Liver (tissue), 3 donors: ENCODE measurements around the gene SULT1A3.
"Not testable (repeated sequence)": the region's sequence is repeated elsewhere in the genome, so short reads cannot be mapped to it uniquely, and the experiment has no call there.

Experiments used
- HNF4A ChIP-seq, 2 donors: conservative IDR thresholded peaks; 2 replicates each; pipeline ENCODE4 v1.6.1; 2016; ENCODE audit warnings: antibody characterized with exemption in 2 of 2, mild to moderate bottlenecking in 2 of 2
- TF ChIP-seq, protein P1 (sequence below): fragments of 150-350 bp; IDR thresholded peaks from 2 replicates; pipeline ENCODE4 v1.5.1; 2017; ENCODE audit warnings: improper control_type of control experiment, low read depth, low read length; ENCODE audit not compliant: missing input control
- TF ChIP-seq, protein P2 (sequence below): IDR thresholded peaks from 2 replicates; pipeline ENCODE4 v1.6.1; 2016; ENCODE audit warnings: antibody characterized with exemption, mild to moderate bottlenecking
- donor health status: healthy.
- donor health status: healthy.

DNA sequence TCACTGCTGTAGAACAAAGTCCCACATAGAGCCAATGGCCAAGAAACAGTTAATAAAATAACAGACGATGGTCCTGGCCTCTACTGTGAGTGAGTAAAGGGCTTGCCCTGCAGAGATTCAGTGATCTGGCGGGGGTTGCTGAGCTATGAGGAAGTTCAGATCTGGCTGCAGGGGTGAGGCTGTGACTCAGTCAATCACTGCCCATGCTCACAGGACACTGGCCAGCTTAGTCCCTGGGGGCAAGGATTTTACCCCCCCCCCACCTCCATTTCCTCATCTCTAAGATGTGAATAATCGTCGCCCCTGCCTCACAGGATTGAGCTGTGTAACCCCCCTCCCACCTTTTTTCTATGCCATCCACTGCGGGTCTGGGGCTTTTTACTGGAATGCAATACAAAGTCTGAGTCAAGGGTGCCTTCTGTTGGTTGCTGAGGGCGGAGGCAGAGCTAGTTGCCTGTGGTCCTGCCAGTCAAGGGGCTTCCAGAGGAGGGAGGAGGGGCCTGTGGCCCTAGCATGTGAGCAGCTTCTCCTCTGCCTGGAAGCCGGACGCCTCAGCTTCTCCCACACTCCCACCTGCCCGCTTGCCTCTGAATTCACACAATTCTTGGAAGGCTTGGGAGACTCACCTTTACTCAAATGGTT, 8.1 kb downstream of the SULT1A3 start:
- TF ChIP-seq, protein P1, sequence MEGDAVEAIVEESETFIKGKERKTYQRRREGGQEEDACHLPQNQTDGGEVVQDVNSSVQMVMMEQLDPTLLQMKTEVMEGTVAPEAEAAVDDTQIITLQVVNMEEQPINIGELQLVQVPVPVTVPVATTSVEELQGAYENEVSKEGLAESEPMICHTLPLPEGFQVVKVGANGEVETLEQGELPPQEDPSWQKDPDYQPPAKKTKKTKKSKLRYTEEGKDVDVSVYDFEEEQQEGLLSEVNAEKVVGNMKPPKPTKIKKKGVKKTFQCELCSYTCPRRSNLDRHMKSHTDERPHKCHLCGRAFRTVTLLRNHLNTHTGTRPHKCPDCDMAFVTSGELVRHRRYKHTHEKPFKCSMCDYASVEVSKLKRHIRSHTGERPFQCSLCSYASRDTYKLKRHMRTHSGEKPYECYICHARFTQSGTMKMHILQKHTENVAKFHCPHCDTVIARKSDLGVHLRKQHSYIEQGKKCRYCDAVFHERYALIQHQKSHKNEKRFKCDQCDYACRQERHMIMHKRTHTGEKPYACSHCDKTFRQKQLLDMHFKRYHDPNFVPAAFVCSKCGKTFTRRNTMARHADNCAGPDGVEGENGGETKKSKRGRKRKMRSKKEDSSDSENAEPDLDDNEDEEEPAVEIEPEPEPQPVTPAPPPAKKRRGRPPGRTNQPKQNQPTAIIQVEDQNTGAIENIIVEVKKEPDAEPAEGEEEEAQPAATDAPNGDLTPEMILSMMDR: not testable (repeated sequence)
- TF ChIP-seq HNF4A (conservative IDR thresholded peaks at IDR 0.05): not testable (repeated sequence)
- TF ChIP-seq, protein P2, sequence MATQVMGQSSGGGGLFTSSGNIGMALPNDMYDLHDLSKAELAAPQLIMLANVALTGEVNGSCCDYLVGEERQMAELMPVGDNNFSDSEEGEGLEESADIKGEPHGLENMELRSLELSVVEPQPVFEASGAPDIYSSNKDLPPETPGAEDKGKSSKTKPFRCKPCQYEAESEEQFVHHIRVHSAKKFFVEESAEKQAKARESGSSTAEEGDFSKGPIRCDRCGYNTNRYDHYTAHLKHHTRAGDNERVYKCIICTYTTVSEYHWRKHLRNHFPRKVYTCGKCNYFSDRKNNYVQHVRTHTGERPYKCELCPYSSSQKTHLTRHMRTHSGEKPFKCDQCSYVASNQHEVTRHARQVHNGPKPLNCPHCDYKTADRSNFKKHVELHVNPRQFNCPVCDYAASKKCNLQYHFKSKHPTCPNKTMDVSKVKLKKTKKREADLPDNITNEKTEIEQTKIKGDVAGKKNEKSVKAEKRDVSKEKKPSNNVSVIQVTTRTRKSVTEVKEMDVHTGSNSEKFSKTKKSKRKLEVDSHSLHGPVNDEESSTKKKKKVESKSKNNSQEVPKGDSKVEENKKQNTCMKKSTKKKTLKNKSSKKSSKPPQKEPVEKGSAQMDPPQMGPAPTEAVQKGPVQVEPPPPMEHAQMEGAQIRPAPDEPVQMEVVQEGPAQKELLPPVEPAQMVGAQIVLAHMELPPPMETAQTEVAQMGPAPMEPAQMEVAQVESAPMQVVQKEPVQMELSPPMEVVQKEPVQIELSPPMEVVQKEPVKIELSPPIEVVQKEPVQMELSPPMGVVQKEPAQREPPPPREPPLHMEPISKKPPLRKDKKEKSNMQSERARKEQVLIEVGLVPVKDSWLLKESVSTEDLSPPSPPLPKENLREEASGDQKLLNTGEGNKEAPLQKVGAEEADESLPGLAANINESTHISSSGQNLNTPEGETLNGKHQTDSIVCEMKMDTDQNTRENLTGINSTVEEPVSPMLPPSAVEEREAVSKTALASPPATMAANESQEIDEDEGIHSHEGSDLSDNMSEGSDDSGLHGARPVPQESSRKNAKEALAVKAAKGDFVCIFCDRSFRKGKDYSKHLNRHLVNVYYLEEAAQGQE: not testable (repeated sequence)
